GM19455 (cell line): ENCODE measurements around the gene MMS22L.

Experiments used
- ATAC-seq: cut with Tn5 transposase; IDR thresholded peaks from one replicate; pipeline ENCODE4 v1.9.1; 2021; ENCODE audit not compliant: unreplicated experiment

The MMS22L gene

GRCh38 chr6:97095311-97095850 is 187.6 kb downstream of the MMS22L start:
- no peak for ATAC-seq

DNA sequence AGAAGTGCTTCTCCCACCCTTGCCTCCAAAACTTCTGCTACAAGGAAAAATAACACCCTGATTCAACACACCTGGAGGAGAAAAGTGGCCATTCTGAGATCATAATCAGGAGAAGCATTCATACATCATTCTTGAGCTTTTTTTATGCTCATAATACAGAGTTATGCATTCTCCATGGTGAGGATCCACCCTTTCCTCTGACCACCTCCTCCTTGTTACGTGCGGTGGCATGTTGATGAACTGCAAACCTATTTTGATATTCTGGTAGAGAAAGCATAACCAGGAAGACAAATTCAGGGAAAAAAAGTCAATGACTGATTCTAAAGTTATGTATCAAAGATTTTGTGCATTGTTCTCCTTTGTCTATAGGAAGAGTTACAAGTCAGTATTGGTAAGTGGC is 188.6 kb downstream of the MMS22L start:
- no peak for ATAC-seq

GRCh38 chr6:97092673-97093305 is 190.2 kb downstream of the MMS22L start:
- no peak for ATAC-seq
